BJ (cell line): ENCODE data around the gene RELL2. TPM values are rescaled to one million over a fixed set of nuclear protein-coding genes. Genes with fewer than 3 reads are reported as not detected.
A peak's percentile ranks its signal among the peaks of the same experiment; 100 is the strongest.

Experiments used
- CTCF ChIA-PET: fragments of 350-600 bp; formaldehyde crosslinking; extraction: SDS; loops from one replicate; lab custom pipeline; 2021; ENCODE audit warnings: antibody characterized with exemption, inconsistent platforms; lab: Yijun Ruan, JAX
- POLR2A ChIA-PET: fragments of 300-600 bp; sonication (Branson Sonifier 250); formaldehyde crosslinking; extraction: SDS; loops from one replicate; lab custom pipeline; 2021; ENCODE audit warnings: antibody characterized with exemption; lab: Charles Lee
- DNase-seq: peaks from one replicate; pipeline ENCODE4 v3.0.0-alpha.2; 2011; ENCODE audit warnings: low read depth
- H3K27me3 ChIP-seq: 2 replicates; pipeline ENCODE4 v1.6.0; 2011; ENCODE audit warnings: low read length; ENCODE audit not compliant: control insufficient read depth, insufficient read depth
- H3K36me3 ChIP-seq: 2 replicates; pipeline ENCODE4 v1.5.1; 2011; ENCODE audit warnings: low read length; ENCODE audit not compliant: control insufficient read depth, insufficient read depth
- H3K4me3 ChIP-seq: 2 replicates; pipeline ENCODE4 v1.5.1; 2011; ENCODE audit warnings: low read depth, mild to moderate bottlenecking, control low read depth, low read length
- CTCF ChIP-seq: IDR thresholded peaks from 2 replicates; pipeline ENCODE4 v1.5.1; 2011; ENCODE audit warnings: low read depth, mild to moderate bottlenecking, control low read depth, inconsistent platforms, low read length, moderate library complexity; ENCODE audit not compliant: insufficient read depth
- polyA plus RNA-seq: library from polyadenylated mRNA; depleted of rRNA; stranded (reverse); fragments of >200 nt; gene quantifications from 2 replicates; pipeline ENCODE4 v1.2.3, GENCODE V29; 2011

RELL2 gene
- polyA plus RNA-seq, 1 experiment, result 5.0 TPM

- Histone ChIP-seq H3K36me3 (peaks cover 15% of the 10 kb centered on the region), H3K4me3 (no peak overlapping the region), H3K27me3 (no peaks in the 10 kb centered on the region)
- ChIA-PET POLR2A (interaction anchor here (0.5 to 1.0 kb wide), 2 partner anchors 17 to 263 kb away, joined by 4 read pairs; partner anchors contain the start of genes HDAC3 and RELL2), CTCF (interaction anchor here (0.6 to 1.9 kb wide), 7 partner anchors 8 to 48 kb away, joined by 3 to 14 read pairs (median 4); partner anchors contain the start of gene DIAPH1)
- no peak for TF ChIP-seq CTCF
- DNase-seq, result peak; percentile 85
Observed at GRCh38 chr5:141654298-141654697, 17.5 kb downstream of the RELL2 start.

GRCh38 chr5:141655020-141655419, 18.2 kb downstream of the RELL2 start:
- H3K36me3 ChIP-seq, result peaks cover 14% of the 10 kb centered on the region
- POLR2A ChIA-PET, result no interaction called here

GRCh38 chr5:141656396-141656795, 19.6 kb downstream of the RELL2 start:
- peaks cover 14% of the 10 kb centered on the region for H3K36me3 ChIP-seq
- H3K27me3 ChIP-seq, result no peaks in the 10 kb centered on the region
- no peak overlapping the region for H3K4me3 ChIP-seq
- no peak for TF ChIP-seq CTCF
- DNase-seq, result no peak
- CTCF ChIA-PET, result interaction anchor here (1.3 kb wide), 1 partner anchor 10 kb away, joined by 3 read pairs; no protein-coding TSS in a partner anchor
- POLR2A ChIA-PET, result no interaction called here

More at GRCh38 chr5:141655020-141655419, 18.2 kb downstream of the RELL2 start:
- CTCF ChIA-PET, result interaction anchor here (1.1 kb wide), 1 partner anchor 15 kb away, joined by 5 read pairs; no protein-coding TSS in a partner anchor
- no peak for TF ChIP-seq CTCF
- no peak for DNase-seq
- Histone ChIP-seq H3K4me3 (no peak overlapping the region), H3K27me3 (no peaks in the 10 kb centered on the region)

GRCh38 chr5:141657404-141657803, 20.6 kb downstream of the RELL2 start:
- no peak for DNase-seq
- POLR2A ChIA-PET, result no interaction called here
- no peak for TF ChIP-seq CTCF
- Histone ChIP-seq H3K27me3 (no peaks in the 10 kb centered on the region), H3K4me3 (no peak overlapping the region), H3K36me3 (peaks cover 14% of the 10 kb centered on the region)
- CTCF ChIA-PET, result interaction anchor here (1.2 to 3.1 kb wide), 4 partner anchors 9 to 222 kb away, joined by 3 to 19 read pairs (median 3); no protein-coding TSS in a partner anchor

- peak; percentile 65 for DNase-seq
- POLR2A ChIA-PET, result no interaction called here
- CTCF ChIA-PET, result interaction anchor here (0.6 to 3.1 kb wide), 6 partner anchors 12 to 303 kb away, joined by 3 to 19 read pairs (median 3); no protein-coding TSS in a partner anchor
- H3K36me3 ChIP-seq, result peaks cover 14% of the 10 kb centered on the region
- H3K4me3 ChIP-seq, result no peak overlapping the region
- TF ChIP-seq CTCF, result no peak
- H3K27me3 ChIP-seq, result no peaks in the 10 kb centered on the region
Observed at GRCh38 chr5:141657937-141658545, 21.2 kb downstream of the RELL2 start.
